Tibial nerve (tissue), 4 donors: ENCODE measurements around the gene SLC5A5.

Experiments used
- CTCF ChIP-seq, 5 experiments: fragments of 200-600 bp in 3 of 5; fragments of 450-650 bp in 2 of 5; sonication (generic) in 3 of 5; IDR thresholded peaks; one replicate each; pipeline ENCODE4 v1.5.1; 2016 to 2019; ENCODE audit warnings: antibody characterized with exemption in 5 of 5, mild to moderate bottlenecking in 3 of 5, moderate library complexity in 2 of 5
- EP300 ChIP-seq, 2 donors: sonication (generic); formaldehyde crosslinking; IDR thresholded peaks; one replicate each; pipeline ENCODE4 v1.6.1; 2017; ENCODE audit warnings: antibody characterized with exemption in 2 of 2, mild to moderate bottlenecking in 1 of 2
- POLR2A ChIP-seq, 2 donors: fragments of 450-650 bp; IDR thresholded peaks; one replicate each; pipeline ENCODE4 v1.6.1; 2017; ENCODE audit warnings: antibody characterized with exemption in 2 of 2, mild to moderate bottlenecking in 2 of 2, moderate library complexity in 2 of 2

DNA sequence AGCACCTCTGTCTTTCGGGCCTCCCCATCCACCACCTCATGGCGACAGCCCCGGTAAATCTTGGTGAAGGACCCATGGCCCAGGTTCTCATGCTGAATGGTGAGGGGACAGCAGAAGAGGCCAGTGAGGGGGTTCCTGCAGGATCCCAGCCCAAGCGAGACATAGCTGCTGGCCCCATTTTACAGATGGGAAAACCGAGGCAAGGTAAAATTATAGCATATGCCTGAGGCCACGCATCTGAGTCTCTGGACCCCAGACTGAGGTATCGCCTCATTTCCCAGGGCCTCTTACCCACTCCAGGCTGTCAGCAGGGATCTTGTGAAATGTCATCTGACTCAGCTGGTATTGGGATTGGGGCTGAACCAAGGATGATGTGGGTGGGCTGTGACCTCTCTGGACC, 33.8 kb upstream of the SLC5A5 start:
- TF ChIP-seq CTCF (IDR thresholded peaks at IDR 0.05) (no peak), POLR2A (IDR thresholded peaks at IDR 0.05) (no peak), EP300 (IDR thresholded peaks at IDR 0.05) (no peak)
